T-cell (primary cell): ENCODE measurements around the gene CCDC69. TPM values are rescaled to one million over a fixed set of nuclear protein-coding genes. Genes with fewer than 3 reads are reported as not detected.

Experiments used
- ATAC-seq, 4 experiments: fragments of 200-7000 bp in 3 of 4; fragments of 150-1000 bp in 1 of 4; cut with Tn5 transposase; replicated peaks in 1 of 4; 1 replicate in 3 of 4; 2 replicates in 1 of 4; pipeline ENCODE4 v1.10.0; 2021; ENCODE audit warnings: moderate library complexity in 3 of 4, mild to moderate bottlenecking in 2 of 4, moderate number of reproducible peaks in 1 of 4
- CTCF ChIA-PET, 2 donors: fragments of 300-600 bp; sonication (Branson Sonifier 250); formaldehyde crosslinking; loops; one replicate each; lab custom pipeline; 2022; ENCODE audit warnings: antibody characterized with exemption in 2 of 2; lab: Charles Lee
- POLR2A ChIA-PET, 2 donors: fragments of 300-600 bp; sonication (Branson Sonifier 250); formaldehyde crosslinking; loops; one replicate each; lab custom pipeline; 2022; ENCODE audit warnings: antibody characterized with exemption in 2 of 2; lab: Charles Lee
- DNase-seq, 35 experiments: peaks; one replicate each; pipeline versions ENCODE4 v3.0.0 to v3.0.0-alpha.2; 2013 to 2023
- H3K27ac ChIP-seq: one replicate; pipeline ENCODE4 v1.5.1; 2013; ENCODE audit warnings: low read length
- H3K27me3 ChIP-seq, 2 experiments: replicated peaks in 1 of 2; 1 replicate in 1 of 2; 2 replicates in 1 of 2; pipeline versions ENCODE4 v1.6.1 to v1.7.0; 2013; ENCODE audit warnings: low read length in 1 of 2, mixed read lengths in 1 of 2; ENCODE audit not compliant: control insufficient read depth in 2 of 2, insufficient read depth in 2 of 2; ENCODE audit errors: extremely low read depth in 1 of 2
- H3K36me3 ChIP-seq, 2 donors: 1 replicate in 1 of 2; 2 replicates in 1 of 2; pipeline versions ENCODE4 v1.6.1 to v1.7.0; 2013; ENCODE audit warnings: low read length in 1 of 2; ENCODE audit not compliant: control insufficient read depth in 2 of 2, insufficient read depth in 1 of 2; ENCODE audit errors: extremely low read depth in 1 of 2
- H3K4me1 ChIP-seq, 2 experiments: 1 replicate in 1 of 2; 2 replicates in 1 of 2; pipeline versions ENCODE4 v1.6.1 to v1.7.0; 2013; ENCODE audit warnings: low read length in 2 of 2, mixed read lengths in 1 of 2; ENCODE audit not compliant: insufficient read depth in 2 of 2, control insufficient read depth in 1 of 2; ENCODE audit errors: extremely low read depth in 1 of 2
- H3K4me3 ChIP-seq, 2 donors: 1 replicate in 1 of 2; 2 replicates in 1 of 2; pipeline versions ENCODE4 v1.5.1 to v1.7.0; 2013; ENCODE audit warnings: mild to moderate bottlenecking in 2 of 2, low read length in 1 of 2, moderate library complexity in 1 of 2; ENCODE audit not compliant: control insufficient read depth in 1 of 2; ENCODE audit errors: extremely low read depth in 1 of 2
- H3K9me3 ChIP-seq: 2 replicates; pipeline ENCODE4 v1.7.0; 2013
- H3K27ac Mint-ChIP-seq, 2 donors: one replicate each; pipeline ENCODE4 v1.8.0; 2020 to 2021; ENCODE audit warnings: mild to moderate bottlenecking in 2 of 2, mixed read lengths in 2 of 2
- H3K27me3 Mint-ChIP-seq, 2 donors: one replicate each; pipeline ENCODE4 v1.8.0; 2021 to 2022; ENCODE audit warnings: mixed read lengths in 2 of 2
- H3K36me3 Mint-ChIP-seq: one replicate; pipeline ENCODE4 v1.8.0; 2021; ENCODE audit warnings: mixed read lengths
- H3K4me1 Mint-ChIP-seq, 3 donors: one replicate each; pipeline ENCODE4 v1.8.0; 2020 to 2022; ENCODE audit warnings: mixed read lengths in 3 of 3, mild to moderate bottlenecking in 1 of 3
- H3K4me3 Mint-ChIP-seq, 3 donors: one replicate each; pipeline ENCODE4 v1.8.0; 2020 to 2022; ENCODE audit warnings: mild to moderate bottlenecking in 3 of 3, mixed read lengths in 3 of 3, moderate library complexity in 3 of 3
- H3K9me3 Mint-ChIP-seq, 3 donors: one replicate each; pipeline ENCODE4 v1.8.0; 2020 to 2022; ENCODE audit warnings: mixed read lengths in 3 of 3
- WGBS: methylation state at CpG from one replicate; pipeline ENCODE4 v1.1.5; 2013; ENCODE audit warnings: missing lambda C conversion rate; ENCODE audit not compliant: insufficient coverage; 5-methylcytosine and 5-hydroxymethylcytosine counted together
- total RNA-seq, 35 experiments: library from RNA in 6 of 35; stranded (reverse) in 6 of 35; fragments of 120-200 nt in 1 of 35; gene quantifications; one replicate each; pipeline versions ENCODE4 v1.2.1 to v1.2.4 and lab custom pipeline; 2013 to 2026

The CCDC69 gene
- total RNA-seq, 5 donors from 2014 or later (not counting 1 experiment from before 2014, with no cell fraction given), result 86.3 to 112 (median 93.5) TPM

DNA sequence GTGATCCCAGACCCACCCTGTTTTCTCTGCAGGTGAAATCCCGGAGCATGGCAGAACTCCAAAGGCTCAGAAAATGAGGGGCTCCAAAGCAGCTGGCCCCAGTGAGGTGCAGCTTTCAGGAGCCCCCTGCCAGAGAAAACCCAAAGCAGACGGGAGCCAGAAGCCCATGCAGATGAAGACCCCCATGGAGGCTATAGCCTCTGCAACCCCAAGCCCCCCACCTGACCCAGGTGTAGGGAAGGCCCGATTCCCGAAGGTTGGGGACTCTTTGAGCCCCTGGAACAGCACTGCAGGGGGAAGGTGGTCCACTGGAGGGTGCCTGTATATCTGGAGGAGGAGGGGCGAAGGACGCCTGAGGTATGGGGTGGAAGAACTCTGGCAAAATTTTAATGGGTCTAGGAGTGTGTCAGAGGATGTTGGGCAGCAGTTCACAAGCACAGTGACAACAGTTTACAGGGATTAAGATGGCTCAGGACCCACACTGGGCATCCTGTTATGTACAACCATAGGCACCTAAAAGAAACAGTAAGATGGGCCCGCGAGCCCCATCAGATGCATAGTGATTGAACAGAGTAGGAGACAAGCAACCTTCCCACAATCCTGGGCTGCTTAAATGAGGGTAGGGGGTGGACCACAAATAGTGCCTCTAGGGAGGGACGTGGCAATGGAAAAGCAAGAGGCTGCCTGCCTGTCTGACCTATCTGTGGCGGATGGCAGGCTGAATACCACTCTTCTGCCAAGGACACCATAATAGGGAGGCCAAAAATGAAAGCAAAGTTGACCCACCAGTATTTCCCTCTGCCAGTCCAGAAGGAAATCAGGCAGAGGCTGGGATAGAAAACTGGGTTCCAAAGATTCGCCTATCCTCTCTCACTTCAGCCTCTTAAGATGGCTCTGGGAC, 49.9 kb downstream of the CCDC69 start:
- no peak overlapping the region for H3K4me3 Mint-ChIP-seq
- no peaks in the 10 kb centered on the region for H3K27me3 Mint-ChIP-seq
- H3K9me3 Mint-ChIP-seq, result no peaks in the 10 kb centered on the region
- DNase-seq, result no peak
- Histone ChIP-seq H3K27me3 (no peaks in the 10 kb centered on the region), H3K4me1 (no peaks in the 10 kb centered on the region), H3K36me3 (peaks cover 10 to 15% of the 10 kb centered on the region in 2 donors), H3K4me3 (no peak overlapping the region), H3K27ac (no peak overlapping the region), H3K9me3 (no peaks in the 10 kb centered on the region)
- peaks cover 34 to 40% (median 35%) of the 10 kb centered on the region in 3 donors for H3K4me1 Mint-ChIP-seq
- WGBS, result 96% methylated on average over 4 of the region's 11 CpGs
- H3K27ac Mint-ChIP-seq, result peak overlapping the region; percentile 35 to 36
- peaks cover 18% of the 10 kb centered on the region for H3K36me3 Mint-ChIP-seq
- CTCF ChIA-PET, result interaction anchor here in 1 of 2 donors (0.5 kb wide), 1 partner anchor 101 kb away, joined by 6 read pairs; no protein-coding TSS in a partner anchor
- POLR2A ChIA-PET, result no interaction called here
- ATAC-seq, result peak in 1 of 4 experiments; percentile 30

DNA sequence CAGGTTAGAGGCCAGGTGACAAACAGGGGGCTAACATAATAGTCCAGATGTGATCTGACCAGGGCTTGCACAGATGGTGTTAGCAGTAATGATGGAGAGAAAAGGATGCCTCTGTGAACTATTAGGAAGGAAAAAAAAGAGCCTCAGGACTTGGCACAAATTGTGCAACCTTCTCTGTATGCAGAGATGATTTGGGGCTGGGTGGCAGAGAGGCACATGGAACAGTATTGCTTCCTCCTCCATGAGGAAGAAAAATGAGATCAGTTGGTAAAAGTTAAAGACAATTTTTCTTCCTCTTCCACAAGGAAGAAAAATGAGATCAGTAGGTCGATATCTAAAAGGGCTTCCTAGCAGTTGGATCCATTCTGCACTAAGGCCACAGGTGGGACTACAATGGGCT, 52.4 kb downstream of the CCDC69 start:
- peaks cover 28 to 33% (median 29%) of the 10 kb centered on the region in 3 donors for H3K4me1 Mint-ChIP-seq
- H3K4me1 ChIP-seq, result no peaks in the 10 kb centered on the region
- ATAC-seq (no peak), DNase-seq (no peak)
- peaks cover 5% of the 10 kb centered on the region for H3K36me3 Mint-ChIP-seq
- no peak overlapping the region for H3K4me3 Mint-ChIP-seq
- H3K36me3 ChIP-seq, result peaks cover 0 to 7% of the 10 kb centered on the region in 2 donors
- ChIA-PET CTCF (interaction anchor here (0.6 to 0.7 kb wide), 3 partner anchors 97 to 1648 kb away, joined by 3 to 6 read pairs (median 3); no protein-coding TSS in a partner anchor), POLR2A (interaction anchor here in 1 of 2 donors (0.7 kb wide), 1 partner anchor 112 kb away, joined by 5 read pairs; no protein-coding TSS in a partner anchor)
- H3K4me3 ChIP-seq, result no peak overlapping the region
- H3K9me3 ChIP-seq, result no peaks in the 10 kb centered on the region
- H3K27me3 ChIP-seq, result no peaks in the 10 kb centered on the region
- no peak overlapping the region for H3K27ac ChIP-seq
- H3K9me3 Mint-ChIP-seq, result no peaks in the 10 kb centered on the region
- no CpG with 5 or more reads among the region's 1 CpG for WGBS
- H3K27me3 Mint-ChIP-seq, result no peaks in the 10 kb centered on the region
- H3K27ac Mint-ChIP-seq, result peak overlapping the region; percentile 61 to 89

DNA sequence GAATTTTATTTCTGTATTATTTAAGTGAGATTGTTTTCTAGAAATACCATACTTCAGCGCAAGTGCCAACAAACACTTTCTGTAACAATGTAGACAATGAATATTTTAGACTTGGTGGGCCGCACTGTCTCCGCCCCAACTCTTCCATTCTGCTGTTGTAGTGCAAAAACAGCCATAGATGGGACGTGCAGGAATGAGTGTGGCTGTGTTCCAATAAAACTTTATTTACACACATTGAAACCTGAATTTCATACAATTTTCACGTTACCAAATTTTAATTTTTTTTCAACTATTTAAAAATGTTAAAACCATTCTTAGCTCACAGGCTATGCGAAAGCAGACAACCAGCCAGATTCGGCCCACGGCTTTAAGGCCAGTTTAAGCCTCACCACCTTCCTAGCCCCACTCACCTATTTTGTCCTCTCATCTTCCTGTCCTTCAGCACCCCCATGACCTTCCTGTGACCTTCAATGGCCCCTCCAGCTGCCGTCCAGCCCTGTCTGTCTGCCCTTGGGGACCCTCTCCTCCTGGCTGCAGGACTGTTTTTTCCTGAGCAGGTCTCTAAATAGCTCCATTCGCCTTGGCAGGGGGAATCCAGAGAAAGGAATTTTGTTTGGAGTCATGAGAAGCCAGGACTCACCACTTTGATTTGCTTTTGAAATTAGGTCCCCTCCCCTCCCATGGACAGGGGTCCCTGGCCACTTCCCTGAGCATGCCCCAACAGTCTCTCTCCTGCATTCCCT, 55.1 kb downstream of the CCDC69 start:
- Histone ChIP-seq H3K27me3 (no peaks in the 10 kb centered on the region), H3K4me1 (peaks cover 3 to 8% of the 10 kb centered on the region in 2 experiments), H3K9me3 (no peaks in the 10 kb centered on the region), H3K27ac (no peak overlapping the region), H3K4me3 (no peak overlapping the region), H3K36me3 (peaks cover 0 to under 1% of the 10 kb centered on the region in 2 donors)
- Mint-ChIP-seq H3K36me3 (no peaks in the 10 kb centered on the region), H3K9me3 (no peaks in the 10 kb centered on the region), H3K27me3 (no peaks in the 10 kb centered on the region), H3K4me3 (no peak overlapping the region), H3K27ac (peak overlapping the region in 1 of 2 donors; percentile 68), H3K4me1 (peaks cover 32 to 36% (median 33%) of the 10 kb centered on the region in 3 donors)
- ChIA-PET CTCF (interaction anchor here (0.8 to 8.6 kb wide), 5 partner anchors 40 to 92 kb away, joined by 3 to 137 read pairs (median 5); no protein-coding TSS in a partner anchor), POLR2A (interaction anchor here in 1 of 2 donors (0.6 kb wide), 1 partner anchor 84 kb away, joined by 4 read pairs; no protein-coding TSS in a partner anchor)
- 88% methylated on average over 5 of the region's 10 CpGs for WGBS
- DNase-seq (no peak), ATAC-seq (no peak)

DNA sequence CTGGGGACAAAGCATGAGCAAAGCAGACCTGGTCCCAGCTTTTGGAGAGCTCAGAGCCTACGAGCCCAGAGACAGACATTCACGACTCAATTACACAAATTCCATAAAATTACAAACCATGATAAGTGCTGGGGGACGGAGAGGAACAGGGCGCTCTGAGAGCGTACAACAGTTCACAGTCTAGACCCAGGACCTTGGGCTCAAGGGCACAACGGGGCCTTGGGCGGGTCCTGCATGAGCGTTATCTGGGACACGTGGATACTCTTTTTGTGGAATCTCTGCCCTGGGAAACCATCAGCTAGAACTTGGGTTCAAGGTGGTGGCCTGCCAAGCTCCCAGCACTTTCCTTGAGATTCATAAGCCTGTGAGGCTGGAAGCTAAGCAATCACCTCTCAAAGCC, 56.9 kb downstream of the CCDC69 start:
- no CpG with 5 or more reads among the region's 9 CpGs for WGBS
- ATAC-seq (no peak), DNase-seq (no peak)
- Mint-ChIP-seq H3K4me1 (peaks cover 34 to 37% (median 36%) of the 10 kb centered on the region in 3 donors), H3K4me3 (no peak overlapping the region), H3K27ac (no peak overlapping the region), H3K9me3 (no peaks in the 10 kb centered on the region), H3K27me3 (no peaks in the 10 kb centered on the region), H3K36me3 (no peaks in the 10 kb centered on the region)
- Histone ChIP-seq H3K9me3 (no peaks in the 10 kb centered on the region), H3K36me3 (no peaks in the 10 kb centered on the region), H3K4me1 (peaks cover 3 to 8% of the 10 kb centered on the region in 2 experiments), H3K4me3 (no peak overlapping the region), H3K27me3 (no peaks in the 10 kb centered on the region), H3K27ac (no peak overlapping the region)
- ChIA-PET POLR2A (interaction anchor here in 1 of 2 donors (0.6 to 0.7 kb wide), 3 partner anchors 44 to 55 kb away, joined by 3 to 4 read pairs (median 3); no protein-coding TSS in a partner anchor), CTCF (interaction anchor here (1.2 to 8.6 kb wide), 6 partner anchors 16 to 52 kb away, joined by 4 to 137 read pairs (median 8); no protein-coding TSS in a partner anchor)

DNA sequence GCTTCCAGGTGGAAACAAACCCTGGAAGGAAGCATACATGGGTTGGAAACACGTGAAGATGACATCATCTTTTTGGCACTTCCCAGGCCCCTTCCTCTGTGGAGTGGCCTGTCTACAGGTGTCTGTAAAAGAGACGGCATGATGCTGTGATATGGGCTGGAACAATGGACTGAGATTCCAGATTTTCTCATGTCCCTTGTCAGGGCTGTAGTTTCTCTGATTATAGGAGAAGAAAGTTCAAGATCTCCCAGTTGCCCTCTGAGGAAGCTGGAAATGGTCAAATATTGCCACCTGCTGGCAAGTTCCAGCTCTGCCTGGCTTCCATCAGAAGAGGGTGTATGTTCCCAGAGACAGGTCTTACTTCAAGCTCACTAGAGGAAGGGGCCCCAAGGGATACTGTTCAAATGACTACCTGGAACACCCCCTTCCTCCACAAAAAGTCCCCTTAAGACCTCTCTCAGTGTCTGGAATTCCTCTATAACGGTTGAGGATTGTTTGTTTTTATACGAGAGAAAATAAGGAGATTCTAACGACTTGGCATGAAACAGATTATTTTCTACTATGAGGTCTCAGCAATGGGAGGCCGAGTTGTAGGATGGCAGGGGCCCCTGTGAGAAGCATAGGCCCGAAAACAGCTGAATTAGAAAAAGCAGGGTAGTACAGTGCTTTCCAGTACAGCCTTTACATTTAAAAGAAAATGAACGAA, 59.1 kb downstream of the CCDC69 start:
- ChIA-PET POLR2A (interaction anchor here (0.6 to 1.0 kb wide), 4 partner anchors 25 to 87 kb away, joined by 3 to 11 read pairs (median 4); no protein-coding TSS in a partner anchor), CTCF (interaction anchor here (0.6 to 8.6 kb wide), 43 partner anchors 10 to 319 kb away, joined by 3 to 173 read pairs (median 4); partner anchors contain the start of genes CCDC69 (in 1 of the 2), GM2A (in 1 of the 2) and IRGM (in 1 of the 2))
- peak; percentile 93 to 99 (median 95) for ATAC-seq
- no peaks in the 10 kb centered on the region for H3K9me3 ChIP-seq
- H3K36me3 ChIP-seq, result no peaks in the 10 kb centered on the region
- H3K27me3 ChIP-seq, result no peaks in the 10 kb centered on the region
- peaks cover 7 to 8% of the 10 kb centered on the region in 2 experiments for H3K4me1 ChIP-seq
- DNase-seq, result peak; percentile 60 to 92 (median 77)
- peaks cover 20 to 41% (median 26%) of the 10 kb centered on the region in 3 donors for H3K4me1 Mint-ChIP-seq
- H3K27ac ChIP-seq, result no peak overlapping the region
- peak overlapping the region in 1 of 2 donors; percentile 2 for H3K27ac Mint-ChIP-seq
- H3K36me3 Mint-ChIP-seq, result no peaks in the 10 kb centered on the region
- no peaks in the 10 kb centered on the region for H3K9me3 Mint-ChIP-seq
- whole genome bisulfite sequencing, result 29% methylated on average over 2 of the region's 8 CpGs
- no peak overlapping the region for H3K4me3 ChIP-seq
- no peaks in the 10 kb centered on the region for H3K27me3 Mint-ChIP-seq
- no peak overlapping the region for H3K4me3 Mint-ChIP-seq
